ENCODE results near the gene SLC16A8. TPM values are rescaled to one million over a fixed set of nuclear protein-coding genes. Genes with fewer than 3 reads are reported as not detected.

SLC16A8 gene
- total RNA-seq, 2 donors from 2014 or later = 0.57 to 1.1 TPM

DNA sequence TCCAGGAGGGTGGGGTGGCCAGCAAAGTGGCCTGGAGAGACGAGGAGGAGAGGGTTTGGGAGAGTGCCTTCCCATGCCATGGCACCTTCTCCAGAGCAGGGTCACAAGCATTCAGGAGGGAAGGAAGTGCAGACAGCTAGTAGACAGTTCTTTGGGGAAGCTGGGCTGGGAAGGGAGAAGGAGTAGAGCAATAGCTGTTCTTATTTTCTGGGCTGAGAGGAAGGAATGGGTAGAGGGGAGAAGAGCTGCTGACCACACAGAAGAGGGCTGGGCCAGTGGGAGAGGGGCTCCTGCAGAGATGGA lies 41.5 kb downstream of the SLC16A8 start:
- no peaks in the 10 kb centered on the region for H3K36me3 ChIP-seq (ENCODE audit: control insufficient read depth, insufficient read depth, low read length)
- Mint-ChIP-seq H3K27me3 (ENCODE audit: insufficient read depth) (no peaks in the 10 kb centered on the region), H3K4me1 (no peaks in the 10 kb centered on the region), H3K36me3 (ENCODE audit: low read depth) (no peaks in the 10 kb centered on the region), H3K27ac (no peak overlapping the region), H3K9me3 (no peaks in the 10 kb centered on the region), H3K4me3 (no peak overlapping the region)
- no peak overlapping the region for H3K4me3 ChIP-seq (ENCODE audit: low read length)
- H3K27me3 ChIP-seq (ENCODE audit: control insufficient read depth, insufficient read depth, low read length, poor library complexity, severe bottlenecking) = no peaks in the 10 kb centered on the region
- no peak for TF ChIP-seq CTCF (conservative IDR thresholded peaks at IDR 0.05)
- WGBS, 2 experiments (ENCODE audit: insufficient coverage in 1 of 2, insufficient read length in 1 of 2) = 94% methylated on average over 1 of the region's 1 CpG; no CpG with 5 or more reads in 1 of the 2 experiments
- H3K27ac ChIP-seq (ENCODE audit: low read depth, low read length) = no peak overlapping the region
- H3K9me3 ChIP-seq (ENCODE audit: control insufficient read depth, low read length) = no peaks in the 10 kb centered on the region
- no peaks in the 10 kb centered on the region for H3K4me1 ChIP-seq (ENCODE audit: control insufficient read depth, insufficient read depth, low read length)
- no peak for DNase-seq
- H3K9ac ChIP-seq (ENCODE audit: extremely low read depth, low read length, poor library complexity, severe bottlenecking) = no peak overlapping the region

DNA sequence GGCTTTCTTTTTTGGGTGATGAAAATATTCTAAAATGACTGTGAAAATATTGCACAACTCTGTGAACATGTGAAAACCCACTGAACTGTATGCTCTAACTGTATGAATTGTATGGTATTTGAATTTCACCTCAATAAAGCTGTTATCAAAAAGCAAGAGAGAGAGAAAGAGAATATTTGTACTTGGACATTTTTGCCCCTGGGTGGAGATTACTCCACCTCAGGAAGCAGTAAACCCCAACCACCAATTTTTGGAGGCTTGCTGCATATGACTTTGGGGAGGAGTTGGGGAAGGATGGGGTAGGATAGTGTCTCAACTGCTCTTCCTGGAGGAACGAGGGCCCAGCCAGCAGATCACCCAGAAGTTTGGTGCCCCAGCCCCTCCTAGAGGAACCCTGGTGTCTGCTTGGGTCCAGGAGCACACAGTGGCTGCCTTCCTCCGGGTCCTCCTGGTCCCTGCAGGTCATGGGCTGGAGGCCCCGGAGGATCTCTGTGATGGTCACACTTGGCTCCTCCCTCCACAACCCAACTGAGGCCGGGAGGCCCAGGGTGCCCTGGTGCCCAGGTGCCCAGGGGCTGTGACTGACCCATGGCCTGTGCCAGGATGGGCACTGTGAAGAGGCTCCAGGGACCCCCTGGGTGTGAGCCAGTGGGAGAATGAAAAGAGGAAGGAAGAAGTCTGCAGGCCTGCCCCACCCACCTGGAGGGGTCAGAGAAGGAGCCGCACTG lies 42.1 kb downstream of the SLC16A8 start:
- Histone ChIP-seq H3K36me3 (ENCODE audit: control insufficient read depth, insufficient read depth, low read length) (no peaks in the 10 kb centered on the region), H3K4me3 (ENCODE audit: low read length) (no peak overlapping the region), H3K27ac (ENCODE audit: low read depth, low read length) (no peak overlapping the region), H3K27me3 (ENCODE audit: control insufficient read depth, insufficient read depth, low read length, poor library complexity, severe bottlenecking) (no peaks in the 10 kb centered on the region), H3K9me3 (ENCODE audit: control insufficient read depth, low read length) (no peaks in the 10 kb centered on the region), H3K4me1 (ENCODE audit: control insufficient read depth, insufficient read depth, low read length) (no peaks in the 10 kb centered on the region), H3K9ac (ENCODE audit: extremely low read depth, low read length, poor library complexity, severe bottlenecking) (no peak overlapping the region)
- no peak overlapping the region for H3K27ac Mint-ChIP-seq
- no peak for DNase-seq
- no peaks in the 10 kb centered on the region for H3K9me3 Mint-ChIP-seq
- no peak for TF ChIP-seq CTCF (conservative IDR thresholded peaks at IDR 0.05)
- 83 to 84% methylated on average over 1 to 5 of the region's 5 CpGs for WGBS, 2 experiments (ENCODE audit: insufficient coverage in 1 of 2, insufficient read length in 1 of 2)
- H3K4me1 Mint-ChIP-seq = no peaks in the 10 kb centered on the region
- no peak overlapping the region for H3K4me3 Mint-ChIP-seq
- H3K27me3 Mint-ChIP-seq (ENCODE audit: insufficient read depth) = no peaks in the 10 kb centered on the region
- no peaks in the 10 kb centered on the region for H3K36me3 Mint-ChIP-seq (ENCODE audit: low read depth)

- Histone ChIP-seq H3K27ac (ENCODE audit: low read depth, low read length) (no peak overlapping the region), H3K36me3 (ENCODE audit: control insufficient read depth, insufficient read depth, low read length) (no peaks in the 10 kb centered on the region), H3K4me3 (ENCODE audit: low read length) (no peak overlapping the region), H3K4me1 (ENCODE audit: control insufficient read depth, insufficient read depth, low read length) (no peaks in the 10 kb centered on the region), H3K9ac (ENCODE audit: extremely low read depth, low read length, poor library complexity, severe bottlenecking) (no peak overlapping the region), H3K9me3 (ENCODE audit: control insufficient read depth, low read length) (no peaks in the 10 kb centered on the region), H3K27me3 (ENCODE audit: control insufficient read depth, insufficient read depth, low read length, poor library complexity, severe bottlenecking) (no peaks in the 10 kb centered on the region)
- Mint-ChIP-seq H3K27ac (no peak overlapping the region), H3K4me3 (no peak overlapping the region), H3K27me3 (ENCODE audit: insufficient read depth) (no peaks in the 10 kb centered on the region), H3K36me3 (ENCODE audit: low read depth) (no peaks in the 10 kb centered on the region), H3K4me1 (no peaks in the 10 kb centered on the region), H3K9me3 (no peaks in the 10 kb centered on the region)
- no peak for DNase-seq
- no peak for TF ChIP-seq CTCF (conservative IDR thresholded peaks at IDR 0.05)
- 92 to 95% methylated on average over 14 to 20 of the region's 20 CpGs for WGBS, 2 experiments (ENCODE audit: insufficient coverage in 1 of 2, insufficient read length in 1 of 2)
These were observed 42.8 kb downstream of the SLC16A8 start for GRCh38 chr22:38040953-38041759.

Measured in endodermal cell (in vitro differentiated cells).